Gastroesophageal sphincter (tissue), 3 donors: ENCODE measurements around the gene PTBP3.

Source experiments
- CTCF ChIP-seq, 4 experiments: fragments of 200-600 bp in 2 of 4; fragments of 450-650 bp in 2 of 4; sonication (generic) in 1 of 4; IDR thresholded peaks; one replicate each; pipeline ENCODE4 v1.5.1; 2017 to 2019; ENCODE audit warnings: antibody characterized with exemption in 4 of 4, mild to moderate bottlenecking in 2 of 4, moderate library complexity in 2 of 4
- POLR2A ChIP-seq, 2 donors: fragments of 450-650 bp; IDR thresholded peaks; one replicate each; pipeline ENCODE4 v1.6.1; 2017; ENCODE audit warnings: antibody characterized with exemption in 2 of 2, mild to moderate bottlenecking in 2 of 2, moderate library complexity in 1 of 2
- POLR2AphosphoS5 ChIP-seq: sonication (generic); formaldehyde crosslinking; IDR thresholded peaks from one replicate; pipeline ENCODE4 v1.6.1; 2017; ENCODE audit warnings: antibody characterized with exemption

GRCh38 chr9:112332214-112332613 is 1.2 kb downstream of the PTBP3 start:
- TF ChIP-seq CTCF (IDR thresholded peaks at IDR 0.05) (no peak), POLR2A (IDR thresholded peaks at IDR 0.05) (no peak), POLR2AphosphoS5 (no peak)
